IMR-90 (cell line): ENCODE results near the gene SETD3. TPM values are rescaled to one million over a fixed set of nuclear protein-coding genes. Genes with fewer than 3 reads are reported as not detected.

Experiments used
- ATAC-seq: fragments of 200-7000 bp; cut with Tn5 transposase; 2 replicates; pipeline ENCODE4 v1.9.1; 2020; ENCODE audit warnings: low read depth, mild to moderate bottlenecking, moderate library complexity
- BruUV-seq: library from RNA; stranded (reverse); fragments of 400-500 nt; replicated peaks from 2 replicates; lab custom pipeline; 2021; lab: Mats Ljungman, UMichigan
- CTCF ChIA-PET: fragments of 300-600 bp; formaldehyde crosslinking; extraction: SDS; loops from one replicate; lab custom pipeline; 2021; ENCODE audit warnings: antibody characterized with exemption; lab: Yijun Ruan, JAX
- POLR2A ChIA-PET: fragments of 300-600 bp; sonication (Branson Sonifier 250); formaldehyde crosslinking; loops from one replicate; lab custom pipeline; 2022; ENCODE audit warnings: antibody characterized with exemption; ENCODE audit not compliant: unreplicated experiment; lab: Charles Lee
- DNase-seq: peaks from one replicate; pipeline ENCODE4 v3.0.0; 2013
- H2AFZ ChIP-seq: replicated peaks from 2 replicates; pipeline ENCODE3; 2013; ENCODE audit warnings: low read length, mild to moderate bottlenecking; ENCODE audit not compliant: poor library complexity
- H2AK5ac ChIP-seq: 2 replicates; pipeline ENCODE4 v1.6.1; 2013; ENCODE audit warnings: low read depth, low read length, inconsistent platforms
- H2AK9ac ChIP-seq: replicated peaks from 2 replicates; pipeline ENCODE3; 2013; ENCODE audit warnings: mild to moderate bottlenecking, low read depth, low read length, moderate library complexity; ENCODE audit not compliant: poor library complexity
- H2BK120ac ChIP-seq: 2 replicates; pipeline ENCODE4 v1.6.1; 2013; ENCODE audit warnings: low read depth, low read length, inconsistent platforms
- H2BK15ac ChIP-seq: 3 replicates; pipeline ENCODE4 v1.6.1; 2013; ENCODE audit warnings: low read depth, low read length, inconsistent platforms
- H2BK20ac ChIP-seq: 2 replicates; pipeline ENCODE4 v1.6.1; 2013; ENCODE audit warnings: low read depth, mild to moderate bottlenecking, inconsistent platforms, low read length, moderate library complexity
- H2BK5ac ChIP-seq: 2 replicates; pipeline ENCODE4 v1.6.1; 2013; ENCODE audit warnings: mild to moderate bottlenecking, low read depth, low read length, inconsistent platforms; ENCODE audit not compliant: poor library complexity, severe bottlenecking
- H3K14ac ChIP-seq: replicated peaks from 2 replicates; pipeline ENCODE4 v1.6.1; 2013; ENCODE audit warnings: low read depth, low read length, inconsistent platforms
- H3K18ac ChIP-seq: 2 replicates; pipeline ENCODE4 v1.6.1; 2013; ENCODE audit warnings: low read depth, low read length, control low read depth
- H3K23ac ChIP-seq: 2 replicates; pipeline ENCODE4 v1.6.1; 2013; ENCODE audit warnings: low read depth, low read length, inconsistent platforms
- H3K27ac ChIP-seq: 2 replicates; pipeline ENCODE4 v1.5.1; 2013; ENCODE audit warnings: mild to moderate bottlenecking, control low read depth, low read length; ENCODE audit not compliant: insufficient read depth
- H3K27me3 ChIP-seq: 2 replicates; pipeline ENCODE4 v1.6.1; 2013; ENCODE audit warnings: low read length; ENCODE audit not compliant: control insufficient read depth, insufficient read depth
- H3K36me3 ChIP-seq: 2 replicates; pipeline ENCODE4 v1.6.1; 2013; ENCODE audit warnings: low read length, mixed read lengths; ENCODE audit not compliant: control insufficient read depth, insufficient read depth
- H3K4ac ChIP-seq: 2 replicates; pipeline ENCODE4 v1.6.1; 2013; ENCODE audit warnings: low read depth, low read length, inconsistent platforms
- H3K4me1 ChIP-seq: 2 replicates; pipeline ENCODE4 v1.6.1; 2013; ENCODE audit warnings: low read length, mixed read lengths; ENCODE audit not compliant: control insufficient read depth, insufficient read depth
- H3K4me2 ChIP-seq: 2 replicates; pipeline ENCODE4 v1.6.1; 2013; ENCODE audit warnings: low read depth, mild to moderate bottlenecking, control low read depth, low read length, moderate library complexity
- H3K4me3 ChIP-seq: 2 replicates; pipeline ENCODE4 v1.5.1; 2013; ENCODE audit warnings: low read depth, mild to moderate bottlenecking, control low read depth, low read length, moderate library complexity; ENCODE audit not compliant: insufficient read depth
- H3K56ac ChIP-seq: 2 replicates; pipeline ENCODE4 v1.6.1; 2013; ENCODE audit warnings: low read length, inconsistent platforms; ENCODE audit not compliant: insufficient read depth; ENCODE audit errors: extremely low read depth
- H3K79me1 ChIP-seq, 2 experiments: 2 replicates each; pipeline ENCODE4 v1.6.1; 2013; ENCODE audit warnings: low read length in 2 of 2, inconsistent platforms in 1 of 2, low read depth in 1 of 2
- H3K9ac ChIP-seq: 2 replicates; pipeline ENCODE4 v1.6.1; 2013; ENCODE audit warnings: low read depth, low read length, control low read depth
- H3K9me1 ChIP-seq: 2 replicates; pipeline ENCODE4 v1.6.1; 2013; ENCODE audit warnings: low read length, inconsistent platforms; ENCODE audit not compliant: insufficient read depth
- H3K9me3 ChIP-seq: 2 replicates; pipeline ENCODE4 v1.6.1; 2013; ENCODE audit warnings: low read length; ENCODE audit not compliant: control insufficient read depth, insufficient read depth
- H4K20me1 ChIP-seq: 2 replicates; pipeline ENCODE4 v1.6.1; 2013; ENCODE audit warnings: low read length, inconsistent platforms; ENCODE audit not compliant: insufficient read depth
- H4K5ac ChIP-seq: 2 replicates; pipeline ENCODE4 v1.6.1; 2013; ENCODE audit warnings: mild to moderate bottlenecking, low read depth, low read length, control low read depth
- H4K8ac ChIP-seq, 2 experiments: 2 replicates each; pipeline ENCODE4 v1.6.1; 2013; ENCODE audit warnings: low read depth in 2 of 2, low read length in 2 of 2, control low read depth in 1 of 2, inconsistent platforms in 1 of 2
- H4K91ac ChIP-seq: 2 replicates; pipeline ENCODE4 v1.6.1; 2013; ENCODE audit warnings: low read depth, low read length, inconsistent platforms; ENCODE audit not compliant: insufficient read depth
- BHLHE40 ChIP-seq: fragments of 150-350 bp; IDR thresholded peaks from 2 replicates; pipeline ENCODE4 v1.6.1; 2016; ENCODE audit warnings: mild to moderate bottlenecking, low read depth, low read length
- MAFK ChIP-seq: IDR thresholded peaks from 2 replicates; pipeline ENCODE4 v1.6.1; 2012; ENCODE audit warnings: low read depth, low read length, improper control_type of control experiment
- RFX5 ChIP-seq: IDR thresholded peaks from 2 replicates; pipeline ENCODE4 v1.8.0; 2012; ENCODE audit warnings: low read depth, mild to moderate bottlenecking, low read length, moderate library complexity
- WGBS, 2 experiments: methylation state at CpG; one replicate each; pipeline versions ENCODE4 v1.1.5 to v1.1.7; 2013; ENCODE audit warnings: missing lambda C conversion rate in 2 of 2; ENCODE audit not compliant: insufficient read length in 1 of 2; ENCODE audit errors: extremely low coverage in 2 of 2; 5-methylcytosine and 5-hydroxymethylcytosine counted together
- dilution Hi-C: fragments of 300-500 bp; cut with HindIII; formaldehyde crosslinking; loops from one replicate; pipeline ENCODE4 v1.14.3; 2018; ENCODE audit warnings: low sequenced_read_pairs; ENCODE audit not compliant: unreplicated experiment
- in situ Hi-C: fragments of 300-500 bp; cut with MboI; formaldehyde crosslinking; loops from 3 replicates; pipeline ENCODE4 v1.14.3; 2019; ENCODE audit warnings: low sequenced_read_pairs, inconsistent platforms, mixed read lengths
- intact Hi-C: fragments of 100-400 bp; cut with micrococcal nuclease; formaldehyde crosslinking; loops from 2 replicates; pipeline ENCODE4 v1.10.0; 2022
- polyA plus RNA-seq, 3 experiments: library from polyadenylated mRNA; depleted of rRNA; stranded (reverse); fragments of >200 nt; gene quantifications; 2 replicates each; pipeline ENCODE4 v1.2.3, GENCODE V29; 2012; ENCODE audit warnings: low replicate concordance in 1 of 3
- total RNA-seq: library from RNA; depleted of rRNA; stranded (reverse); fragments of >200 nt; gene quantifications from 2 replicates; pipeline ENCODE4 v1.2.3, GENCODE V29; 2012
- TF ChIP-seq, protein P1 (sequence below): fragments of 150-350 bp; IDR thresholded peaks from 2 replicates; pipeline ENCODE4 v1.6.1; 2017; ENCODE audit warnings: mild to moderate bottlenecking, antibody characterized with exemption, low read length, low read depth

The SETD3 gene
- total and polyA plus RNA-seq, 2 of the 4 experiments (the other 2 are of a cell fraction): 18.8 to 31.9 TPM

DNA sequence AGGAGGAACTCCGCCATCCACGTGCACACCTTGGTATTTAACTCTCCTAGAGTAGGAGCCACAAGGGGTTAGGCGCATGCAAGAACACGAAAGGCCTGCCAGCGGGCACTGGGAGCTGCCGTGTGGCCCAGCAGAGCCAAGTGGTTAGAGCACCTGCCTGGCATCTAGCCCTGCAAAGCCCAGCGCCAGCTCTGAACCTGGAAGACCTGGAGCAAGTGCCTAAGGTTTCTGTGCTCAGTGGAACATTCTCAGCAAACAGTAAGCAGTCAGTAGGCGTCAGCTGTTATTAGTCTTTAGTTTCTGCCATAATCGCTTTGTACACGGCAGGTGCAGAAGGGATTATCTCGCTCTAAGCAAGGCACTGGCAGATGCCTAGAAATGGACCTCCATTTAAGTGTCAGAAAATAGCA lies 55.4 kb downstream of the SETD3 start:
- no TSS peak for BruUV-seq
- no peak overlapping the region for H2BK5ac ChIP-seq
- H4K8ac ChIP-seq: no peak overlapping the region
- H3K27ac ChIP-seq: no peak overlapping the region
- no peak overlapping the region for H3K9ac ChIP-seq
- H3K4me2 ChIP-seq: no peak overlapping the region
- no peak overlapping the region for H3K18ac ChIP-seq
- no peak overlapping the region for H3K14ac ChIP-seq
- H3K9me3 ChIP-seq: peaks cover 5% of the 10 kb centered on the region; the same call in 1 of the 2 replicates
- dilution Hi-C loops: no loop called here
- TF ChIP-seq BHLHE40: no peak
- TF ChIP-seq MAFK: no peak
- TF ChIP-seq, protein P1, sequence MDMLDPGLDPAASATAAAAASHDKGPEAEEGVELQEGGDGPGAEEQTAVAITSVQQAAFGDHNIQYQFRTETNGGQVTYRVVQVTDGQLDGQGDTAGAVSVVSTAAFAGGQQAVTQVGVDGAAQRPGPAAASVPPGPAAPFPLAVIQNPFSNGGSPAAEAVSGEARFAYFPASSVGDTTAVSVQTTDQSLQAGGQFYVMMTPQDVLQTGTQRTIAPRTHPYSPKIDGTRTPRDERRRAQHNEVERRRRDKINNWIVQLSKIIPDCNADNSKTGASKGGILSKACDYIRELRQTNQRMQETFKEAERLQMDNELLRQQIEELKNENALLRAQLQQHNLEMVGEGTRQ: no peak
- TF ChIP-seq RFX5: no peak
- H3K4me3 ChIP-seq: no peak overlapping the region
- H2AFZ ChIP-seq: no peak overlapping the region
- peaks cover 6% of the 10 kb centered on the region for H3K36me3 ChIP-seq
- no peak overlapping the region for H2BK20ac ChIP-seq
- H3K23ac ChIP-seq: no peak overlapping the region
- intact Hi-C loops: no loop called here
- H3K27me3 ChIP-seq: no peaks in the 10 kb centered on the region
- H2BK120ac ChIP-seq: no peak overlapping the region
- DNase-seq (no peak), ATAC-seq (no peak)
- 98% methylated on average over 7 of the region's 11 CpGs; no CpG with 5 or more reads in 1 of the 2 experiments for WGBS, 2 experiments
- POLR2A ChIA-PET: no interaction called here
- no peak overlapping the region for H4K5ac ChIP-seq
- in situ Hi-C loops: no loop called here
- no peak overlapping the region for H3K4ac ChIP-seq
- no peak overlapping the region for H2AK5ac ChIP-seq
- no peak overlapping the region for H4K91ac ChIP-seq
- no peak overlapping the region for H2BK15ac ChIP-seq
- CTCF ChIA-PET: interaction anchor here (0.9 kb wide), 1 partner anchor 10 kb away, joined by 3 read pairs; no protein-coding TSS in a partner anchor
- no peaks in the 10 kb centered on the region; the same call in 1 of the 2 replicates for H4K20me1 ChIP-seq
- H2AK9ac ChIP-seq: no peak overlapping the region
- peaks cover 0 to 15% of the 10 kb centered on the region in 2 experiments; a peak in 3 of 4 replicates for H3K79me1 ChIP-seq
- H3K4me1 ChIP-seq: peaks cover 3% of the 10 kb centered on the region
- no peaks in the 10 kb centered on the region; the same call in 1 of the 2 replicates for H3K9me1 ChIP-seq
- H3K56ac ChIP-seq: no peak overlapping the region
